Heart right ventricle (tissue), 16 donors: ENCODE measurements around the gene JUP. TPM values are rescaled to one million over a fixed set of nuclear protein-coding genes. Genes with fewer than 3 reads are reported as not detected.

Experiments
- ATAC-seq, 8 donors: fragments of 200-7000 bp; cut with Tn5 transposase; one replicate each; pipeline ENCODE4 v1.9.1; 2020; ENCODE audit warnings: mild to moderate bottlenecking in 8 of 8, moderate library complexity in 8 of 8, moderate number of reproducible peaks in 1 of 8
- DNase-seq, 2 donors: peaks; one replicate each; pipeline ENCODE4 v3.0.0-alpha.2; 2020
- H3K27ac ChIP-seq, 10 donors: fragments of 200-600 bp; sonication (generic) in 2 of 10; one replicate each; pipeline versions ENCODE4 v1.5.0 to v1.8.0; 2020 to 2022; ENCODE audit warnings: mild to moderate bottlenecking in 3 of 10
- H3K27me3 ChIP-seq, 7 donors: fragments of 200-600 bp; one replicate each; pipeline ENCODE4 v1.8.0; 2021 to 2022; ENCODE audit warnings: mild to moderate bottlenecking in 2 of 7
- H3K36me3 ChIP-seq, 9 donors: fragments of 200-600 bp; sonication (generic) in 1 of 9; one replicate each; pipeline versions ENCODE4 v1.5.0 to v1.8.0; 2020 to 2022; ENCODE audit warnings: mild to moderate bottlenecking in 2 of 9
- H3K4me1 ChIP-seq, 9 donors: fragments of 200-600 bp; sonication (generic) in 1 of 9; one replicate each; pipeline versions ENCODE4 v1.5.0 to v1.8.0; 2020 to 2022; ENCODE audit warnings: mild to moderate bottlenecking in 4 of 9
- H3K4me3 ChIP-seq, 10 donors: fragments of 200-600 bp; sonication (generic) in 2 of 10; one replicate each; pipeline versions ENCODE4 v1.5.0 to v1.8.0; 2020 to 2022; ENCODE audit warnings: mild to moderate bottlenecking in 7 of 10, moderate library complexity in 2 of 10
- H3K9me3 ChIP-seq, 11 donors: fragments of 200-600 bp in 10 of 11; sonication (generic) in 2 of 11; one replicate each; pipeline versions ENCODE4 v1.5.0 to v1.8.0; 2013 to 2022; ENCODE audit warnings: mild to moderate bottlenecking in 2 of 11, control low read depth in 1 of 11, moderate library complexity in 1 of 11
- WGBS, 2 donors: extraction: QIAGEN DNeasy Blood & Tissue Kit; methylation state at CpG; one replicate each; pipeline ENCODE4 v1.1.7; 2013; ENCODE audit warnings: inconsistent platforms in 1 of 2; 5-methylcytosine and 5-hydroxymethylcytosine counted together
- intact Hi-C, 10 donors: fragments of 100-400 bp; cut with DNase I; formaldehyde crosslinking; loops; one replicate each; pipeline versions ENCODE4 v1.11.1 to v1.14.2; 2022
- polyA plus RNA-seq, 2 donors: library from polyadenylated mRNA; stranded (reverse); fragments of 200-250 nt; gene quantifications; one replicate each; pipeline ENCODE4 v1.2.3, GENCODE V29; 2013
- total RNA-seq, 10 donors: library from RNA; stranded (reverse); fragmentation: NEBNext Ultra II Directional in 3 of 10; extraction: Animal tissue kit (Norgen Biotek cat#: 25700) in 3 of 10; gene quantifications; one replicate each; pipeline versions ENCODE4 v1.2.1 to v1.2.4, GENCODE V29; 2021 to 2023
- TF ChIP-seq, protein P1 (sequence below), 9 donors: fragments of 200-600 bp; sonication (generic) in 2 of 9; IDR thresholded peaks; one replicate each; pipeline versions ENCODE4 v1.5.0 to v1.8.0; 2021 to 2022; ENCODE audit warnings: antibody characterized with exemption in 9 of 9, mild to moderate bottlenecking in 5 of 9, moderate library complexity in 1 of 9
- donor health status: Arrhythmogenic right ventricular cardiomyopathy.
- donor health status: ischemic (EF 13 %, LVEDD 7.1; RV severe dilation, severe dysfunction).
- donor health status: healthy with polysubstance abuse.
- donor health status: DM: no; HTN: yes; CAD: no.
- donor health status: DM: no; HTN: no; CAD: no.
- donor health status: ischemic (EF 25% LVEDD 6.9; RV normal size, moderate dysfunction).
- donor health status: ischemic (EF 25% LVEDD 5.7; RV mildly dilated, moderate dysfunction).
- donor health status: healthy.
- donor health status: DM: yes; HTN: yes; CAD: no.
- donor health status: Ischemic cardiomyopathy.
- donor health status: ischemic (EF 35%, LVEDD 5.7; RV mildly dilated, moderate dysfunction).
- donor health status: nonischemic (EF 11% LVEDD 7.7; RV severe dilation, severe dysfunction).
- donor health status: DM: yes; HTN: yes; CAD: no.
- donor health status: PGD.
- donor health status: ischemic (EF 29% LVEDD 5.4; RV normal size, mild dysfunction).
- donor health status: nonischemic (EF 23%, LVEDD 6.1; RV moderate dilation, normal function).

JUP gene
- total and polyA plus RNA-seq, 12 donors: 80.2 to 217 (median 154) TPM

DNA sequence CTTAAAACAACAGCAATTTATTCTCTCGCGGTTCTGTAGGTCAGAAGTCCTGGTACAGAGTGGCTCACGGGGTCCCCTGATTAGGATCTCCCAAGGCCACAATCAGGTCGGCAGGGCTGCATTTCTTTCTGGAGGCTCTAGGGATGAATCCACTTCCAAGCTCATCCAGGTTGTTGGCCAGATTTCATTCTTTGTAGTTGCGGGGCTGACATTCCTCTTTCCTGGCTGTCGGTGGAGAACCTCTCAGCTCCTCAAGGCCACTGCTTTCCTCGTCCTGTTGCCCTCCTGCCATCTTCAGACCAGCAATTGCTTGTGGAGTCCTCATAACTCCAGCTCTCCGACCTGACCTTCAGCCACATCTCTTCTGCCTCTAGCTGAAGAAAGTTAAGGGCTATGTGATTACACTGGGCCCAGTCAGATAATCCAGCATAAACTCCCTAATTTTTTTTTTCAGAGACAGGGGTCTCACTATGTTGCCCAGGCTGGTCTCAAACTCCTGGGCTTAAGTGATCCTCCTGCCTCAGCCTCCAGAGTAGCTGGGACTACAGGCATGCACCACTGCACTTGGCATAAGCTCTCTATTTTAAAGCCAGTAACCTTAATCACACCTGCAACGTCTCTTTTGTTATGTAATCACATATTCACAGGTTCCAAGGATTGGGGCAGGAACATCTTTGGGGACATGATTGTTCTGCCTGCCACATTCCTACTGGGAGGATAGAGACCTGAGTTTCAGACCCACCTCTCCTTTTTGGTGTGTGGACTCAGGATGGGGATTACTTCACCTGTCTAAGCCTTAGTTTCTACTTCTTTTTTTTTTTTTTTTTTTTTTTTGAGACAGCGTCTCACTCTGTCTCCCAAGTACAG lies 78.5 kb downstream of the JUP start:
- Histone ChIP-seq H3K4me1 (no peaks in the 10 kb centered on the region), H3K27me3 (peaks cover 0 to 14% (median 4%) of the 10 kb centered on the region in 7 donors), H3K36me3 (no peaks in the 10 kb centered on the region), H3K9me3 (no peaks in the 10 kb centered on the region), H3K4me3 (no peak overlapping the region), H3K27ac (no peak overlapping the region)
- ATAC-seq: no peak
- intact Hi-C loops: no loop called here
- 72 to 77% methylated on average over 10 of the region's 10 CpGs for WGBS, 2 donors
- TF ChIP-seq, protein P1, sequence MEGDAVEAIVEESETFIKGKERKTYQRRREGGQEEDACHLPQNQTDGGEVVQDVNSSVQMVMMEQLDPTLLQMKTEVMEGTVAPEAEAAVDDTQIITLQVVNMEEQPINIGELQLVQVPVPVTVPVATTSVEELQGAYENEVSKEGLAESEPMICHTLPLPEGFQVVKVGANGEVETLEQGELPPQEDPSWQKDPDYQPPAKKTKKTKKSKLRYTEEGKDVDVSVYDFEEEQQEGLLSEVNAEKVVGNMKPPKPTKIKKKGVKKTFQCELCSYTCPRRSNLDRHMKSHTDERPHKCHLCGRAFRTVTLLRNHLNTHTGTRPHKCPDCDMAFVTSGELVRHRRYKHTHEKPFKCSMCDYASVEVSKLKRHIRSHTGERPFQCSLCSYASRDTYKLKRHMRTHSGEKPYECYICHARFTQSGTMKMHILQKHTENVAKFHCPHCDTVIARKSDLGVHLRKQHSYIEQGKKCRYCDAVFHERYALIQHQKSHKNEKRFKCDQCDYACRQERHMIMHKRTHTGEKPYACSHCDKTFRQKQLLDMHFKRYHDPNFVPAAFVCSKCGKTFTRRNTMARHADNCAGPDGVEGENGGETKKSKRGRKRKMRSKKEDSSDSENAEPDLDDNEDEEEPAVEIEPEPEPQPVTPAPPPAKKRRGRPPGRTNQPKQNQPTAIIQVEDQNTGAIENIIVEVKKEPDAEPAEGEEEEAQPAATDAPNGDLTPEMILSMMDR (IDR thresholded peaks at IDR 0.05): no peak
- DNase-seq: no peak

DNA sequence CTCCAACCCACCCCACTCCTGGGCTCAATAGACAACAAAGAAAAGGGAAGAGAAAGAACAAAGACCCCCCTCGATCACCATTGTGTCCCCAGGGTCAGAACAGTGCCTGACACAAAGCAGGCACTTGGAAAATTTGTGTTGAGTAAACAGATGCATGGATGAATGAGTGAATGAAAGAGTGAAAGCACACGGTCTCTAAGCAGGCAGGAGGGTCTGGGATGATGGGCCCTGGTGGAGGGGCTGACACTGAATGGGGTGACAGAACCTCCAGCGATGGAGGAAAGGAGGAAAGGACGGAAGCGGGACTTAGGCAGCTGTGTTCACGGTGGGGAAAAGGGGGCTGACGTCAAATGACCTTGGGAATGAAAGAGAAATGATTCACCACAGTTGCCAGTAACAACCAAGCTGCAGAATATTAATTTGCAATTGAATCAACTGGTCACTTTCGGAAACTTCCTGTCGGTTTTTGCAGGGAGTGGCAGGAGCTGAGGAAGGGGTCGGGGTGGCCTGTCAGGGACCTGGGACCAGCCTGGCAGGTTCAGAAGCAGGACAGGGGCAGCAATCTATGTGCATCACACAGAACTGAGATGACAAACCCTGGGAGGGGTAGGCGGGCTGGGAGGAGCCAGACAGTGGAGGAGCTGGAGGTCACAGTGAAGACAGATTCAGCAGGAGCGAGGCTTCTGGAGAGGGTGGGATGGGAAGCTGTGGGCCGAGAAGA lies 81.1 kb downstream of the JUP start:
- Histone ChIP-seq H3K27ac (no peak overlapping the region), H3K27me3 (no peaks in the 10 kb centered on the region), H3K4me1 (no peaks in the 10 kb centered on the region), H3K36me3 (no peaks in the 10 kb centered on the region), H3K4me3 (no peak overlapping the region), H3K9me3 (no peaks in the 10 kb centered on the region)
- DNase-seq (no peak), ATAC-seq (peak in 1 of 8 donors; percentile 24)
- TF ChIP-seq, protein P1 (IDR thresholded peaks at IDR 0.05): no peak
- 73% methylated on average over 13 of the region's 13 CpGs for WGBS, 2 donors
- intact Hi-C loops: no loop called here

Other genes starting within 250 kb of the JUP start
- not detected for gene KRT9, start 214.7 kb downstream of the JUP start, total RNA-seq
- not detected for gene KRT9, start 214.7 kb downstream of the JUP start, polyA plus RNA-seq
- gene KRT14, start 199.8 kb downstream of the JUP start, total RNA-seq: not detected
- under 1 TPM in 1 of 2 donors, not detected in 1; 0.30 TPM for gene KRT14, start 199.8 kb downstream of the JUP start, polyA plus RNA-seq
- gene KRT16, start 173.9 kb downstream of the JUP start, total RNA-seq: under 1 TPM in 1 of 10 donors, not detected in 9; 0.15 TPM
- gene KRT16, start 173.9 kb downstream of the JUP start, polyA plus RNA-seq: under 1 TPM; 0.12 to 0.44 TPM
- not detected for gene KRT17, start 162.1 kb downstream of the JUP start, total RNA-seq
- gene KRT17, start 162.1 kb downstream of the JUP start, polyA plus RNA-seq: under 1 TPM in 1 of 2 donors, not detected in 1; 0.07 TPM
- gene EIF1, start 97.8 kb downstream of the JUP start, total RNA-seq: 1,000 to 10,000 TPM; 1,115 to 1,330 (median 1,284) TPM
- 1,000 to 10,000 TPM in 1 of 2 donors, 100 to 1,000 TPM in 1; 551 to 1,123 TPM for gene EIF1, start 97.8 kb downstream of the JUP start, polyA plus RNA-seq
- gene GAST, start 74.4 kb downstream of the JUP start, total RNA-seq: not detected
- not detected for gene GAST, start 74.4 kb downstream of the JUP start, polyA plus RNA-seq
- under 1 TPM in 1 of 10 donors, not detected in 9; 0.18 TPM for gene HAP1, start 52.1 kb downstream of the JUP start, total RNA-seq
- gene HAP1, start 52.1 kb downstream of the JUP start, polyA plus RNA-seq: under 1 TPM in 1 of 2 donors, not detected in 1; 0.03 TPM
- gene P3H4, start 25.2 kb upstream of the JUP start, total RNA-seq: 1 to 10 TPM; 2.0 to 7.5 (median 3.8) TPM
- 1 to 10 TPM; 5.6 to 7.3 TPM for gene P3H4, start 25.2 kb upstream of the JUP start, polyA plus RNA-seq
- gene FKBP10, start 26.3 kb upstream of the JUP start, total RNA-seq: 10 to 100 TPM in 4 of 10 donors, 1 to 10 TPM in 6; 4.8 to 31.8 (median 8.7) TPM
- gene FKBP10, start 26.3 kb upstream of the JUP start, polyA plus RNA-seq: 10 to 100 TPM; 27.8 to 29.3 TPM
- 10 to 100 TPM; 14.5 to 25.0 (median 20.5) TPM for gene NT5C3B, start 49.5 kb upstream of the JUP start, total RNA-seq
- 10 to 100 TPM; 42.1 to 48.5 TPM for gene NT5C3B, start 49.5 kb upstream of the JUP start, polyA plus RNA-seq
- gene KLHL10, start 51.1 kb upstream of the JUP start, total RNA-seq: under 1 TPM in 4 of 10 donors, not detected in 6; 0.12 to 0.25 (median 0.18) TPM
- gene KLHL10, start 51.1 kb upstream of the JUP start, polyA plus RNA-seq: under 1 TPM in 1 of 2 donors, not detected in 1; 0.01 TPM
- gene KLHL11, start 78.7 kb upstream of the JUP start, total RNA-seq: 1 to 10 TPM; 2.1 to 4.9 (median 3.6) TPM
- 1 to 10 TPM; 1.4 TPM for gene KLHL11, start 78.7 kb upstream of the JUP start, polyA plus RNA-seq
- gene ACLY, start 132.2 kb upstream of the JUP start, total RNA-seq: 10 to 100 TPM; 22.0 to 42.2 (median 25.2) TPM
- gene ACLY, start 132.2 kb upstream of the JUP start, polyA plus RNA-seq: 10 to 100 TPM; 12.1 to 27.0 TPM
- gene ODAD4, start 143.9 kb upstream of the JUP start, total RNA-seq: 1 to 10 TPM in 3 of 10 donors, under 1 TPM in 7; 0.23 to 1.6 (median 0.63) TPM
- gene ODAD4, start 143.9 kb upstream of the JUP start, polyA plus RNA-seq: 1 to 10 TPM; 1.2 to 1.5 TPM
- 10 to 100 TPM; 19.4 to 42.7 (median 26.2) TPM for gene CNP, start 180.1 kb upstream of the JUP start, total RNA-seq
- 10 to 100 TPM; 17.2 to 25.6 TPM for gene CNP, start 180.1 kb upstream of the JUP start, polyA plus RNA-seq
- 10 to 100 TPM; 68.8 to 90.0 (median 80.5) TPM for gene DNAJC7, start 230.7 kb upstream of the JUP start, total RNA-seq
- 100 to 1,000 TPM in 1 of 2 donors, 10 to 100 TPM in 1; 93.7 to 121 TPM for gene DNAJC7, start 230.7 kb upstream of the JUP start, polyA plus RNA-seq
- gene NKIRAS2, start 233.4 kb upstream of the JUP start, total RNA-seq: 10 to 100 TPM; 50.1 to 64.1 (median 57.2) TPM
- gene NKIRAS2, start 233.4 kb upstream of the JUP start, polyA plus RNA-seq: 10 to 100 TPM; 51.4 to 61.2 TPM